Nephron progenitor cell (in vitro differentiated cells): Measurements from ENCODE around the gene KRCC1.

ENCODE experiments used
- DNase-seq: peaks from one replicate; pipeline ENCODE4 v3.0.0; 2021
- H3K27ac Mint-ChIP-seq: 2 replicates; pipeline ENCODE4 v1.8.0; 2021; ENCODE audit warnings: mild to moderate bottlenecking, moderate library complexity, mixed read lengths
- H3K27me3 Mint-ChIP-seq: 2 replicates; pipeline ENCODE4 v1.8.0; 2021; ENCODE audit warnings: mild to moderate bottlenecking, low read depth, mixed read lengths; ENCODE audit not compliant: poor library complexity
- H3K36me3 Mint-ChIP-seq: 2 replicates; pipeline ENCODE4 v1.8.0; 2021; ENCODE audit warnings: low read depth, mixed read lengths
- H3K4me1 Mint-ChIP-seq: 2 replicates; pipeline ENCODE4 v1.8.0; 2021; ENCODE audit warnings: mixed read lengths
- H3K4me3 Mint-ChIP-seq: 2 replicates; pipeline ENCODE4 v1.8.0; 2021; ENCODE audit warnings: mild to moderate bottlenecking, moderate library complexity, mixed read lengths
- H3K9me3 Mint-ChIP-seq: 2 replicates; pipeline ENCODE4 v1.8.0; 2021; ENCODE audit warnings: mild to moderate bottlenecking, moderate library complexity, mixed read lengths
- TF ChIP-seq, protein P1 (sequence below): fragments of 200-600 bp; sonication (generic); IDR thresholded peaks from 2 replicates; pipeline ENCODE4 v1.5.0; 2021; ENCODE audit warnings: antibody characterized with exemption

KRCC1 gene

DNA sequence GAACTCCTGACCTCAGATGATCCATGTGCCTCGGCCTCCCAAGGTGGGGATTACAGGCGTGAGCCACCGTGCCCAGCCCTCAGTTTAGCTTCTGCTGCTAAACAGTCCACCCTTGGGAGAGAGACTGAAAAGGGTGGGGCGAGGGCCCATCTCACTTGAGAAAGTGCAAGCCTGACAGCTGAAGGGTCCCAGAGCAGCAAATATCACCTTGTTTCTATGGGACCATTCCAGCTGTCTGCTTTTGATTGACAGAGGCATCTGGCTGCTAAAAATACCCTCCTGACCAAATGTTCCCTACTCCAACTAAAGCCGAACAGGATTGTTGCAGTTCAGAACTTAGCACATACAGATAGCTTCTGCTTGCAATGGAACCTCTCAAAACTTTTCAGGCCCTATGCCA is 11.6 kb upstream of the KRCC1 start:
- peaks cover 7% of the 10 kb centered on the region for H3K27me3 Mint-ChIP-seq
- TF ChIP-seq, protein P1, sequence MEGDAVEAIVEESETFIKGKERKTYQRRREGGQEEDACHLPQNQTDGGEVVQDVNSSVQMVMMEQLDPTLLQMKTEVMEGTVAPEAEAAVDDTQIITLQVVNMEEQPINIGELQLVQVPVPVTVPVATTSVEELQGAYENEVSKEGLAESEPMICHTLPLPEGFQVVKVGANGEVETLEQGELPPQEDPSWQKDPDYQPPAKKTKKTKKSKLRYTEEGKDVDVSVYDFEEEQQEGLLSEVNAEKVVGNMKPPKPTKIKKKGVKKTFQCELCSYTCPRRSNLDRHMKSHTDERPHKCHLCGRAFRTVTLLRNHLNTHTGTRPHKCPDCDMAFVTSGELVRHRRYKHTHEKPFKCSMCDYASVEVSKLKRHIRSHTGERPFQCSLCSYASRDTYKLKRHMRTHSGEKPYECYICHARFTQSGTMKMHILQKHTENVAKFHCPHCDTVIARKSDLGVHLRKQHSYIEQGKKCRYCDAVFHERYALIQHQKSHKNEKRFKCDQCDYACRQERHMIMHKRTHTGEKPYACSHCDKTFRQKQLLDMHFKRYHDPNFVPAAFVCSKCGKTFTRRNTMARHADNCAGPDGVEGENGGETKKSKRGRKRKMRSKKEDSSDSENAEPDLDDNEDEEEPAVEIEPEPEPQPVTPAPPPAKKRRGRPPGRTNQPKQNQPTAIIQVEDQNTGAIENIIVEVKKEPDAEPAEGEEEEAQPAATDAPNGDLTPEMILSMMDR = no peak
- no peak for DNase-seq
- H3K27ac Mint-ChIP-seq = no peak overlapping the region
- H3K36me3 Mint-ChIP-seq = no peaks in the 10 kb centered on the region
- H3K9me3 Mint-ChIP-seq = no peaks in the 10 kb centered on the region
- peaks cover 31% of the 10 kb centered on the region for H3K4me1 Mint-ChIP-seq
- no peak overlapping the region for H3K4me3 Mint-ChIP-seq

DNA sequence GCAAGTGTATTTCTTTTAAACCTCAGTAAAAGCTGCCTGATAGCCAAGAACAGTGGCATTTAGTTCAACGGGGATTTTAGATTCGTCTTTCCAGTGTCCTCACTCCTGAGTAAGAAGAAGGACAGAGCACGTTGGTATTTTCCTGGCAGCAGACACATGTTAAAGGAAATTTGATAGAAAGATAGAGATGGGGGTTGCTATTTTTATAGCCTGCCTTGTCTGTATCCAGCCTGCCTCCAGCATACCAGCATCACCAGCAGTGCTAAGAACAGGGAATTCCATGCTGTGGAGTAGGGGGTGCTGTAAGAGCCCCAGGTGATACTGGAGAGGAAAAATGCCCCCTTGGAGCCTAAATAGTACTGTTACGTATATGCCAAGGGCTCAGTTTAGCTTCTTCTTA is 11.0 kb upstream of the KRCC1 start:
- H3K9me3 Mint-ChIP-seq = no peaks in the 10 kb centered on the region
- peaks cover 29% of the 10 kb centered on the region for H3K4me1 Mint-ChIP-seq
- H3K27me3 Mint-ChIP-seq = peaks cover 7% of the 10 kb centered on the region
- TF ChIP-seq, protein P1 = no peak
- no peak overlapping the region for H3K27ac Mint-ChIP-seq
- no peak overlapping the region for H3K4me3 Mint-ChIP-seq
- no peak for DNase-seq
- H3K36me3 Mint-ChIP-seq = no peaks in the 10 kb centered on the region

DNA sequence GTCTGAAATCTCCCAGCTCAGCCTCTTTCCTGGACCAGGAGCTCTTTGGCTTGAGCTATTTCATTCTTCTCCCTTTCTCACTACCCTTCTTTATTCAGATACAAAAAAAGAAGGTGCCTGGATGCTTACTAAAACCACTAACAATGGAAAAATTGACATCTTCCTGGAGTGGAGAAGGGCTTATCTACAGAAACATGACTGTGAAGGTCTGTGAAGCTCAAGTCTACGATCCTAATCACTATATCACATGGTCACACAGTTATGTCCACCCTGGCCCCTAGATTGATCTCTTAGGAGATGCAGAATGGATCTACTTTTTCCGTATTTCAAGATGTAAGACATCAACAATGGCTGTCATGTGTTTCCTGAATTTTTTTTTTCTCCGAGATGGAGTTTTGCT is 5.7 kb upstream of the KRCC1 start:
- no peak for DNase-seq
- Mint-ChIP-seq H3K4me3 (no peak overlapping the region), H3K4me1 (peaks cover 17% of the 10 kb centered on the region), H3K36me3 (no peaks in the 10 kb centered on the region), H3K9me3 (no peaks in the 10 kb centered on the region), H3K27me3 (peaks cover 9% of the 10 kb centered on the region), H3K27ac (no peak overlapping the region)
- TF ChIP-seq, protein P1 = no peak

DNA sequence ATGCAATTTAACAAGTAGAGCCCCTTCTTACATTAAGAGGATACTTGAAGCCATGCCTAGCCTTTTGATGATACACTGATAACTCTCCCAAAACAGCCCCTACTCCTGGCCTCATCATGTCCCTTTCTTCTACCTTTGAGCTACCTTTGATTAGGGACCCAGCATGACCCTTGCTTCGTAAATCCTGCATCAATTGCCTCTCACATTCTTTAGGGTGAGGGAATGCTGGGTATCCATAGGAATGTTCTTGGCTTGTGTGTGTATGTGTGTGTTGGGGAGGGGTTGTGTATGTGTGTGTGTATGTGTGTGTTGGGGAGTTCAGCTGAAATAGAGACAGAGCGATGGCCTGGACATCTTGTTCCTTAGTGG is 5.3 kb upstream of the KRCC1 start:
- no peaks in the 10 kb centered on the region for H3K9me3 Mint-ChIP-seq

DNA sequence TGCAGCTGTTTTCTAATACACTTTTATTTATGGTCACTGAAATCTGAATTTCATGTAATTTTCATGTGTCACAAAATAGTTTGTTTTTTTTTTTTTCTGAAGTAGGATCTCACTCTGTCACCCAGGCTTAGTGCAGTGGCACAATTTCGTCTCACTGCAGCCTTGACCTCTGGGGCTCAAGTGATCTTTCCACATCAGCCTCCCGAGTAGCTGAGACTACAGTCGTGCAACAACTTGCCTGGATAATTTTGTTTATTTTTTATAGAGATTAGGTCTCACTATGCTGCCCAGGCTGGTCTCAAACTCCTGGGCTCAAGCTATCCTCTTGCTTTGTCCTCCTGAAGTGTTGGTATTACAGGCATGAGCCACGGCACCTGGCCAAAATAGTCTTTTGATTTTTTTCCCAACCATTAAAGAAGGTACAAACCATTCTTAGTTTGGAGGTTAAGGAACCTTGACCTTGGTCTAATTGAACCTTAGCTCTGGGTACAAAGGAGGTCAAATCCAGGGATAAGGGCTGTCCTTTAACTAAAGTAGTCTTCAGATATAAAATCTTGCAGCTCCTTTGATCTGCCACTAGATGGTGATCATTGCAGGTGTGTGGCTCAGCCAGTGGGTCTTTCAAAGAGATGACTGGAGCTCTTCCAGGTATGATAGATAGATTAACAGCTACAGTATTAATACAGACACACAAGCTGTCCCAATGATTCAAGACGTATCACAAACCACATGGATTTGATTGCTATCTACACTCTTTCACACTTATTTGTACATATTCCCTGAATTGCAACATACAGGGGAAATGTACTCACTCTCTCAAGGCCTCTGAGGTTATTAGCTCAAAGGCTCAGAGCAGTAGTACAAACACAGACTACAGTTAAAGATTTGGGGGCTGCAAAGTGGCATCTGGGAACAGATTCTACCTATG is 4.7 kb upstream of the KRCC1 start:
- Mint-ChIP-seq H3K27ac (no peak overlapping the region), H3K36me3 (no peaks in the 10 kb centered on the region), H3K9me3 (no peaks in the 10 kb centered on the region), H3K4me3 (no peak overlapping the region), H3K27me3 (peaks cover 12% of the 10 kb centered on the region), H3K4me1 (peaks cover 20% of the 10 kb centered on the region)
- DNase-seq = peak; percentile 16
- TF ChIP-seq, protein P1 = peak; percentile 75

More for the DNA sequence above, 5.3 kb upstream of the KRCC1 start:
- DNase-seq = no peak
- Mint-ChIP-seq H3K36me3 (no peaks in the 10 kb centered on the region), H3K4me1 (peaks cover 17% of the 10 kb centered on the region), H3K4me3 (no peak overlapping the region), H3K27ac (no peak overlapping the region), H3K27me3 (peaks cover 10% of the 10 kb centered on the region)
- TF ChIP-seq, protein P1 = no peak

DNA sequence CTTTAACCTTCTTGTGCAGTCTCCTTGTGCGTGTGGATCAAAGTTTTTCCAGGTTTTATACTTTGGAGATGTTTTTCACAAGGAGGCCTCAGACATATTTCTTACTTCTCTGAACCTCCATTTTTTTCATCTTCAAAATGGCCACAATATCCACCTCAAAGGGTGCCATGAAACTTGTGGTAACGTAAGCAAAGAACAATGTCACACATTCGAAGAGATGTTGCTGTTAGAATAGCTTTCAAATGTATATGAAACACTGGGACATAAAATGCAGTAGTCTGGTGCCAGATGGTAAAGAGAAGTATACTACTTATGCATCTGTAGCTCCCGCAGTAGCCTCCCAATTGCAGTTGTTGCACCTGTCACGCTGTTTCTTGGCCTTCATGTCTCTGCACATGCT is 2.6 kb upstream of the KRCC1 start:
- Mint-ChIP-seq H3K4me1 (peaks cover 40% of the 10 kb centered on the region), H3K27ac (no peak overlapping the region), H3K27me3 (peaks cover 12% of the 10 kb centered on the region), H3K4me3 (no peak overlapping the region), H3K36me3 (peaks cover 6% of the 10 kb centered on the region), H3K9me3 (no peaks in the 10 kb centered on the region)
- TF ChIP-seq, protein P1 = no peak
- no peak for DNase-seq
